ENCODE data around the gene CLDN5. TPM values are rescaled to one million over a fixed set of nuclear protein-coding genes. Genes with fewer than 3 reads are reported as not detected.

CLDN5 gene
- total and polyA plus RNA-seq, 2 experiments from 2014 or later = 2.0 to 3.2 TPM

DNA sequence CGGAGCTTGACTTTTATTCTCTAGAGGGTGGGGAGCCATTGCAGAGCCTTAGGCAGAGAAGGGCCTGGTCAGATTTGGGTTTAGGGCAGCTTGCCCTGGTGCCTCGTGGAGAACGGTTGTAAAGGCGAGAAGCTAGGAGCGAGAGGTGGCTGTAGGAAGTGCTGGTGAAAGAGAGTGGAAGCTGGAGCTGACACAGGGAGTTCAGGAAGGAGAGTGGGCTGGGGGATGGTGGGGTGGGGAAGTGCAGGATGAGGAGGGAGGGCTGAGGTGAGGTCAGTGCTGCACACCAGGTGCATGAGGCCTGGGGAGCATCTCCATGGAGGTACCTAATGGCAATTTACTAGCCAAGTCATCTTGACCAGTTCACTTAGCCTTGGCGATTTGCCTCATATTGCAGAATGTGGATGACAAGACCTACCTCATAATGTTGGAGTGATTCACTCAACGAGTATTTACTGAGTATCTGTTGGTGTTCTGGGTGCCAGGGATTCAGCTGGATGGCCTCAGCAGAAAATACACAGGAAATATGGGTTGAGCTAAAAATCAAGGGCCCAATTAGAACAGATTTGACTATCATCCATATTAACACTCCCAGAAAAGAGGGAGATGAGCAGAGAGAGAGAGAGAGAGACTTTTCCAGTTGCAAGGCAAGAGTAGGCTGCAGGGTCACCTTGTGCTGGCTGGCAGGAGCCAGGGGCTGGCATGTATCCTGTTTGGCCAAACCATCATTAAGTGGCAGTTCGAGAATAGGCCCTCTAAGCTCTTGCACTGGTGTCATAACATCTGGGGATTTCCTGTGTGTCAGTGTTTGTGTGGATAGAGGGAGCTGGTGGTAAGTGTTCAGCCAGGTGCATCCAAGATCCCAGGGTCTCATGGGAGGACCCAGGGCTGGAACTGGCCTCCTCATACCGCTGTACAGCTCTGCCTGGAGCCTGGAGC lies 44.4 kb upstream of the CLDN5 start:
- Histone ChIP-seq H4K20me1 (replicated peaks; ENCODE audit: insufficient read depth) (no peaks in the 10 kb centered on the region), H3K27me3 (ENCODE audit: insufficient read depth) (no peaks in the 10 kb centered on the region), H3K4me1 (ENCODE audit: insufficient read depth) (no peaks in the 10 kb centered on the region), H2AFZ (no peak overlapping the region), H3K27ac (ENCODE audit: low read depth) (no peak overlapping the region), H3K36me3 (ENCODE audit: insufficient read depth) (no peaks in the 10 kb centered on the region), H3K4me2 (no peak overlapping the region), H3F3A (replicated peaks; ENCODE audit: low read depth) (no peaks in the 10 kb centered on the region), H3K4me3 (no peak overlapping the region), H3K9me2 (ENCODE audit: insufficient read depth) (no peaks in the 10 kb centered on the region), H3K79me2 (replicated peaks; ENCODE audit: insufficient read depth) (no peaks in the 10 kb centered on the region)
- DNase-seq (ENCODE audit: low spot score) = no peak
- Mint-ChIP-seq H3K9me3 (no peaks in the 10 kb centered on the region), H3K4me1 (peaks cover 12% of the 10 kb centered on the region; the same call in 2 of the 3 replicates), H3K27ac (no peak overlapping the region), H3K4me3 (no peak overlapping the region), H3K36me3 (ENCODE audit: low read depth) (no peaks in the 10 kb centered on the region), H3K27me3 (ENCODE audit: insufficient read depth, low read depth, poor library complexity) (peaks cover under 1% of the 10 kb centered on the region)
- ATAC-seq = no peak
- TF ChIP-seq, protein P1, sequence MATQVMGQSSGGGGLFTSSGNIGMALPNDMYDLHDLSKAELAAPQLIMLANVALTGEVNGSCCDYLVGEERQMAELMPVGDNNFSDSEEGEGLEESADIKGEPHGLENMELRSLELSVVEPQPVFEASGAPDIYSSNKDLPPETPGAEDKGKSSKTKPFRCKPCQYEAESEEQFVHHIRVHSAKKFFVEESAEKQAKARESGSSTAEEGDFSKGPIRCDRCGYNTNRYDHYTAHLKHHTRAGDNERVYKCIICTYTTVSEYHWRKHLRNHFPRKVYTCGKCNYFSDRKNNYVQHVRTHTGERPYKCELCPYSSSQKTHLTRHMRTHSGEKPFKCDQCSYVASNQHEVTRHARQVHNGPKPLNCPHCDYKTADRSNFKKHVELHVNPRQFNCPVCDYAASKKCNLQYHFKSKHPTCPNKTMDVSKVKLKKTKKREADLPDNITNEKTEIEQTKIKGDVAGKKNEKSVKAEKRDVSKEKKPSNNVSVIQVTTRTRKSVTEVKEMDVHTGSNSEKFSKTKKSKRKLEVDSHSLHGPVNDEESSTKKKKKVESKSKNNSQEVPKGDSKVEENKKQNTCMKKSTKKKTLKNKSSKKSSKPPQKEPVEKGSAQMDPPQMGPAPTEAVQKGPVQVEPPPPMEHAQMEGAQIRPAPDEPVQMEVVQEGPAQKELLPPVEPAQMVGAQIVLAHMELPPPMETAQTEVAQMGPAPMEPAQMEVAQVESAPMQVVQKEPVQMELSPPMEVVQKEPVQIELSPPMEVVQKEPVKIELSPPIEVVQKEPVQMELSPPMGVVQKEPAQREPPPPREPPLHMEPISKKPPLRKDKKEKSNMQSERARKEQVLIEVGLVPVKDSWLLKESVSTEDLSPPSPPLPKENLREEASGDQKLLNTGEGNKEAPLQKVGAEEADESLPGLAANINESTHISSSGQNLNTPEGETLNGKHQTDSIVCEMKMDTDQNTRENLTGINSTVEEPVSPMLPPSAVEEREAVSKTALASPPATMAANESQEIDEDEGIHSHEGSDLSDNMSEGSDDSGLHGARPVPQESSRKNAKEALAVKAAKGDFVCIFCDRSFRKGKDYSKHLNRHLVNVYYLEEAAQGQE (IDR thresholded peaks at IDR 0.05; ENCODE audit: unreplicated experiment) = no peak
- TF ChIP-seq NANOG (IDR thresholded peaks at IDR 0.05; ENCODE audit: borderline replicate concordance) (no peak), CREB1 (CRISPR knock-in tag; IDR thresholded peaks at IDR 0.05; ENCODE audit: low read depth) (no peak), ZNF114 (CRISPR knock-in tag; IDR thresholded peaks at IDR 0.05) (no peak), JUNB (IDR thresholded peaks at IDR 0.05; ENCODE audit: unreplicated experiment) (no peak), STAT1 (IDR thresholded peaks at IDR 0.05; ENCODE audit: unreplicated experiment) (no peak), POLR2AphosphoS5 (IDR thresholded peaks at IDR 0.05; ENCODE audit: low read depth) (no peak), EZH2 (IDR thresholded peaks at IDR 0.05; ENCODE audit: low read depth, unreplicated experiment) (no peak), ZNF331 (CRISPR knock-in tag; IDR thresholded peaks at IDR 0.05; ENCODE audit: low read depth) (no peak), EZH2phosphoT487 (IDR thresholded peaks at IDR 0.05; ENCODE audit: unreplicated experiment) (no peak)
- TF ChIP-seq, protein P2, sequence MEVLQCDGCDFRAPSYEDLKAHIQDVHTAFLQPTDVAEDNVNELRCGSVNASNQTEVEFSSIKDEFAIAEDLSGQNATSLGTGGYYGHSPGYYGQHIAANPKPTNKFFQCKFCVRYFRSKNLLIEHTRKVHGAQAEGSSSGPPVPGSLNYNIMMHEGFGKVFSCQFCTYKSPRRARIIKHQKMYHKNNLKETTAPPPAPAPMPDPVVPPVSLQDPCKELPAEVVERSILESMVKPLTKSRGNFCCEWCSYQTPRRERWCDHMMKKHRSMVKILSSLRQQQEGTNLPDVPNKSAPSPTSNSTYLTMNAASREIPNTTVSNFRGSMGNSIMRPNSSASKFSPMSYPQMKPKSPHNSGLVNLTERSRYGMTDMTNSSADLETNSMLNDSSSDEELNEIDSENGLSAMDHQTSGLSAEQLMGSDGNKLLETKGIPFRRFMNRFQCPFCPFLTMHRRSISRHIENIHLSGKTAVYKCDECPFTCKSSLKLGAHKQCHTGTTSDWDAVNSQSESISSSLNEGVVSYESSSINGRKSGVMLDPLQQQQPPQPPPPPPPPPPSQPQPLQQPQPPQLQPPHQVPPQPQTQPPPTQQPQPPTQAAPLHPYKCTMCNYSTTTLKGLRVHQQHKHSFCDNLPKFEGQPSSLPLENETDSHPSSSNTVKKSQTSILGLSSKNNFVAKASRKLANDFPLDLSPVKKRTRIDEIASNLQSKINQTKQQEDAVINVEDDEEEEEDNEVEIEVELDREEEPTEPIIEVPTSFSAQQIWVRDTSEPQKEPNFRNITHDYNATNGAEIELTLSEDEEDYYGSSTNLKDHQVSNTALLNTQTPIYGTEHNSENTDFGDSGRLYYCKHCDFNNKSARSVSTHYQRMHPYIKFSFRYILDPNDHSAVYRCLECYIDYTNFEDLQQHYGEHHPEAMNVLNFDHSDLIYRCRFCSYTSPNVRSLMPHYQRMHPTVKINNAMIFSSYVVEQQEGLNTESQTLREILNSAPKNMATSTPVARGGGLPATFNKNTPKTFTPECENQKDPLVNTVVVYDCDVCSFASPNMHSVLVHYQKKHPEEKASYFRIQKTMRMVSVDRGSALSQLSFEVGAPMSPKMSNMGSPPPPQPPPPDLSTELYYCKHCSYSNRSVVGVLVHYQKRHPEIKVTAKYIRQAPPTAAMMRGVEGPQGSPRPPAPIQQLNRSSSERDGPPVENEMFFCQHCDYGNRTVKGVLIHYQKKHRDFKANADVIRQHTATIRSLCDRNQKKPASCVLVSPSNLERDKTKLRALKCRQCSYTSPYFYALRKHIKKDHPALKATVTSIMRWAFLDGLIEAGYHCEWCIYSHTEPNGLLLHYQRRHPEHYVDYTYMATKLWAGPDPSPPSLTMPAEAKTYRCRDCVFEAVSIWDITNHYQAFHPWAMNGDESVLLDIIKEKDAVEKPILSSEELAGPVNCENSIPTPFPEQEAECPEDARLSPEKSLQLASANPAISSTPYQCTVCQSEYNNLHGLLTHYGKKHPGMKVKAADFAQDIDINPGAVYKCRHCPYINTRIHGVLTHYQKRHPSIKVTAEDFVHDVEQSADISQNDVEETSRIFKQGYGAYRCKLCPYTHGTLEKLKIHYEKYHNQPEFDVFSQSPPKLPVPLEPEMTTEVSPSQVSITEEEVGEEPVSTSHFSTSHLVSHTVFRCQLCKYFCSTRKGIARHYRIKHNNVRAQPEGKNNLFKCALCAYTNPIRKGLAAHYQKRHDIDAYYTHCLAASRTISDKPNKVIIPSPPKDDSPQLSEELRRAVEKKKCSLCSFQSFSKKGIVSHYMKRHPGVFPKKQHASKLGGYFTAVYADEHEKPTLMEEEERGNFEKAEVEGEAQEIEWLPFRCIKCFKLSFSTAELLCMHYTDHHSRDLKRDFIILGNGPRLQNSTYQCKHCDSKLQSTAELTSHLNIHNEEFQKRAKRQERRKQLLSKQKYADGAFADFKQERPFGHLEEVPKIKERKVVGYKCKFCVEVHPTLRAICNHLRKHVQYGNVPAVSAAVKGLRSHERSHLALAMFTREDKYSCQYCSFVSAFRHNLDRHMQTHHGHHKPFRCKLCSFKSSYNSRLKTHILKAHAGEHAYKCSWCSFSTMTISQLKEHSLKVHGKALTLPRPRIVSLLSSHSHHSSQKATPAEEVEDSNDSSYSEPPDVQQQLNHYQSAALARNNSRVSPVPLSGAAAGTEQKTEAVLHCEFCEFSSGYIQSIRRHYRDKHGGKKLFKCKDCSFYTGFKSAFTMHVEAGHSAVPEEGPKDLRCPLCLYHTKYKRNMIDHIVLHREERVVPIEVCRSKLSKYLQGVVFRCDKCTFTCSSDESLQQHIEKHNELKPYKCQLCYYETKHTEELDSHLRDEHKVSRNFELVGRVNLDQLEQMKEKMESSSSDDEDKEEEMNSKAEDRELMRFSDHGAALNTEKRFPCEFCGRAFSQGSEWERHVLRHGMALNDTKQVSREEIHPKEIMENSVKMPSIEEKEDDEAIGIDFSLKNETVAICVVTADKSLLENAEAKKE (CRISPR knock-in tag; IDR thresholded peaks at IDR 0.05) = no peak
- TF ChIP-seq, protein P3, sequence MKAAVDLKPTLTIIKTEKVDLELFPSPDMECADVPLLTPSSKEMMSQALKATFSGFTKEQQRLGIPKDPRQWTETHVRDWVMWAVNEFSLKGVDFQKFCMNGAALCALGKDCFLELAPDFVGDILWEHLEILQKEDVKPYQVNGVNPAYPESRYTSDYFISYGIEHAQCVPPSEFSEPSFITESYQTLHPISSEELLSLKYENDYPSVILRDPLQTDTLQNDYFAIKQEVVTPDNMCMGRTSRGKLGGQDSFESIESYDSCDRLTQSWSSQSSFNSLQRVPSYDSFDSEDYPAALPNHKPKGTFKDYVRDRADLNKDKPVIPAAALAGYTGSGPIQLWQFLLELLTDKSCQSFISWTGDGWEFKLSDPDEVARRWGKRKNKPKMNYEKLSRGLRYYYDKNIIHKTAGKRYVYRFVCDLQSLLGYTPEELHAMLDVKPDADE (IDR thresholded peaks at IDR 0.05) = no peak
- TF ChIP-seq, protein P4, sequence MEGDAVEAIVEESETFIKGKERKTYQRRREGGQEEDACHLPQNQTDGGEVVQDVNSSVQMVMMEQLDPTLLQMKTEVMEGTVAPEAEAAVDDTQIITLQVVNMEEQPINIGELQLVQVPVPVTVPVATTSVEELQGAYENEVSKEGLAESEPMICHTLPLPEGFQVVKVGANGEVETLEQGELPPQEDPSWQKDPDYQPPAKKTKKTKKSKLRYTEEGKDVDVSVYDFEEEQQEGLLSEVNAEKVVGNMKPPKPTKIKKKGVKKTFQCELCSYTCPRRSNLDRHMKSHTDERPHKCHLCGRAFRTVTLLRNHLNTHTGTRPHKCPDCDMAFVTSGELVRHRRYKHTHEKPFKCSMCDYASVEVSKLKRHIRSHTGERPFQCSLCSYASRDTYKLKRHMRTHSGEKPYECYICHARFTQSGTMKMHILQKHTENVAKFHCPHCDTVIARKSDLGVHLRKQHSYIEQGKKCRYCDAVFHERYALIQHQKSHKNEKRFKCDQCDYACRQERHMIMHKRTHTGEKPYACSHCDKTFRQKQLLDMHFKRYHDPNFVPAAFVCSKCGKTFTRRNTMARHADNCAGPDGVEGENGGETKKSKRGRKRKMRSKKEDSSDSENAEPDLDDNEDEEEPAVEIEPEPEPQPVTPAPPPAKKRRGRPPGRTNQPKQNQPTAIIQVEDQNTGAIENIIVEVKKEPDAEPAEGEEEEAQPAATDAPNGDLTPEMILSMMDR (conservative IDR thresholded peaks at IDR 0.05; ENCODE audit: low read depth in 2 of 2) = no peak
